ENCODE results near the gene TPTE2. TPM values are rescaled to one million over a fixed set of nuclear protein-coding genes. Genes with fewer than 3 reads are reported as not detected.
A peak's percentile ranks its signal among the peaks of the same experiment; 100 is the strongest.

TPTE2 gene
- polyA plus RNA-seq, 1 donor (not counting 4 experiments of a cell fraction or from before 2014, with no cell fraction given): not detected

DNA sequence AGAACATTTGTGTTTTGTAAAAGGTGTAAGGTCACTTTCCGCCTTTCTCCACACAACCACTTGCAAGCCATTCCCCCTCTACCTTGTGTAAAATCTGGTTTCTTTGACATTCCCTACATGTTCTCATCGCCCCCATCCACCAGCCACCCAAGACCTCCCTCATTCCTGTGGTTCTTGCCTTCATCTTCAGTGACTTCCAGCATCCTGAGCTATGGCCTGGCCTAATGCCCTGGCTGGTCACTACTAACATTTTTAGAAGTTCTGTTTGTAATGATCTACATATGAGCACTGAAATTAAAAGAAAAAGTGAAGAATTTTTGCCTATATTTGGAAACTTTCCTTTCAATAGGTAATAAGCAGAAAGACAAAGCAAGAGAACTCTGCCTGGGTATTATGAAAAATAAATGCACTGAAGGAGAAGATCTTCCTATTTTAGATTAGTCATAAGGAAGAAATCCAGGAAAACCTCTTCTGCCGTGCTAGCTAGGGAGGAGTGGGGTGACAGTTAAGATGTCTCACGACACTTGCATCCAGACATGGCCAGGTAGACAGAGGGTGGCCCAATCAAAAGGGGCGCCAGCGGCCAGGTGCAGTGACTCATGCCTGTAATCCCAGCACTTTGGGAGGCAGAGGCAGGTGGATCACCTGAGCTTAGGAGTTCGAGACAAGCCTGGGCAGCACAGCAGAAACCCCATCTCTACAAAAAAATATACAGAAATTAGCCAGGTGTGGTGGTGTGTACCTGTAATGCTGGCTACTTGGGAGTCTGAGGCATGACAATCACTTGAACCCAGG, 44.0 kb upstream of the TPTE2 start:
- Histone ChIP-seq H3K4me3 (ENCODE audit: control insufficient read depth in 2 of 3, extremely low read depth in 1 of 3, insufficient read depth in 2 of 3, low read depth in 1 of 3, low read length in 3 of 3) (no peak overlapping the region), H3K4me1 (ENCODE audit: control insufficient read depth, extremely low read depth, insufficient read depth, low read length) (peaks cover 18% of the 10 kb centered on the region), H3K79me2 (ENCODE audit: control insufficient read depth, insufficient read depth, low read length) (peaks cover 57% of the 10 kb centered on the region), H3K9me1 (ENCODE audit: control insufficient read depth, extremely low read depth, insufficient read depth, low read length) (no peaks in the 10 kb centered on the region), H3K36me3 (ENCODE audit: control insufficient read depth in 2 of 2, extremely low read depth in 1 of 2, insufficient read depth in 2 of 2, low read length in 2 of 2) (peaks cover 0 to 5% of the 10 kb centered on the region in 2 experiments), H3K9ac (ENCODE audit: control insufficient read depth, extremely low read depth, insufficient read depth, low read length) (peak overlapping the region; percentile 42), H2AFZ (ENCODE audit: control insufficient read depth, low read length) (no peak overlapping the region), H3K9me3 (ENCODE audit: control insufficient read depth, low read depth, low read length) (no peaks in the 10 kb centered on the region), H3K27ac (ENCODE audit: control insufficient read depth, insufficient read depth, low read length) (peak overlapping the region; percentile 84), H3K4me2 (ENCODE audit: control insufficient read depth, extremely low read depth, insufficient read depth, low read depth, low read length) (peak overlapping the region; percentile 49), H3K27me3 (ENCODE audit: control insufficient read depth, extremely low read depth, insufficient read depth, low read length) (no peaks in the 10 kb centered on the region), H4K20me1 (ENCODE audit: control insufficient read depth, extremely low read depth, insufficient read depth, low read length) (no peaks in the 10 kb centered on the region)
- FAIRE-seq (peak; percentile 9), DNase-seq (ENCODE audit: low read depth, low spot score) (peak; percentile 78)
- no peak for TF ChIP-seq EZH2 (IDR thresholded peaks at IDR 0.05; ENCODE audit: low read length)
- TF ChIP-seq, protein P1, sequence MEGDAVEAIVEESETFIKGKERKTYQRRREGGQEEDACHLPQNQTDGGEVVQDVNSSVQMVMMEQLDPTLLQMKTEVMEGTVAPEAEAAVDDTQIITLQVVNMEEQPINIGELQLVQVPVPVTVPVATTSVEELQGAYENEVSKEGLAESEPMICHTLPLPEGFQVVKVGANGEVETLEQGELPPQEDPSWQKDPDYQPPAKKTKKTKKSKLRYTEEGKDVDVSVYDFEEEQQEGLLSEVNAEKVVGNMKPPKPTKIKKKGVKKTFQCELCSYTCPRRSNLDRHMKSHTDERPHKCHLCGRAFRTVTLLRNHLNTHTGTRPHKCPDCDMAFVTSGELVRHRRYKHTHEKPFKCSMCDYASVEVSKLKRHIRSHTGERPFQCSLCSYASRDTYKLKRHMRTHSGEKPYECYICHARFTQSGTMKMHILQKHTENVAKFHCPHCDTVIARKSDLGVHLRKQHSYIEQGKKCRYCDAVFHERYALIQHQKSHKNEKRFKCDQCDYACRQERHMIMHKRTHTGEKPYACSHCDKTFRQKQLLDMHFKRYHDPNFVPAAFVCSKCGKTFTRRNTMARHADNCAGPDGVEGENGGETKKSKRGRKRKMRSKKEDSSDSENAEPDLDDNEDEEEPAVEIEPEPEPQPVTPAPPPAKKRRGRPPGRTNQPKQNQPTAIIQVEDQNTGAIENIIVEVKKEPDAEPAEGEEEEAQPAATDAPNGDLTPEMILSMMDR (optimal IDR thresholded peaks at IDR 0.05 in 1 of 3, IDR thresholded peaks at IDR 0.05 in 1 of 3, conservative IDR thresholded peaks at IDR 0.05 in 1 of 3; ENCODE audit: extremely low read depth in 1 of 3, insufficient read depth in 2 of 3, low read length in 3 of 3): no peak
- dilution Hi-C loops (cut with MboI; ENCODE audit: extremely low pct_ligation_motif_present, low sequenced_read_pairs): no loop called here

DNA sequence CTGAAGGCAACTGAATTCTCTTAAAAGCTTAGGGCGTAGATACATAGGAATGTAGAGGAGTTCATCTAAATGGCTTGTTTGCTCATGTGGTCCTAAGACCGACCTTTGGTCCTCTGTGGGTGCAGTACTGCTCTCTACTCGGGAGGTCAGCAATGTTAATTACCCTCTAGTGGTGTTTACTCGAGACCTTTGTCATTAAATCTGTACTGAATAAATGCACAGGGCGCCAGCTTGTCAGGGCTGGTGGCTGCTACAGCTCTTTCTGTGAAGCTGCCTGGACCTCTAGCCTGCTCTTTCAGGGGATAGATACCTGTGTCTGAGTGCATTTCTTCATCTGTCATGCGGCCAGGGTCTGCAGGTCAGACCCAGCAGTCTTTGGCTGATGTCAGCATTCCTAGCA, 43.0 kb upstream of the TPTE2 start:
- H3K9me3 ChIP-seq (ENCODE audit: control insufficient read depth, low read depth, low read length): no peaks in the 10 kb centered on the region
- no peak overlapping the region for H3K9ac ChIP-seq (ENCODE audit: control insufficient read depth, extremely low read depth, insufficient read depth, low read length)
- H3K27ac ChIP-seq (ENCODE audit: control insufficient read depth, insufficient read depth, low read length): no peak overlapping the region
- no peaks in the 10 kb centered on the region for H3K9me1 ChIP-seq (ENCODE audit: control insufficient read depth, extremely low read depth, insufficient read depth, low read length)
- no peak for TF ChIP-seq EZH2 (IDR thresholded peaks at IDR 0.05; ENCODE audit: low read length)
- TF ChIP-seq, protein P1 (optimal IDR thresholded peaks at IDR 0.05 in 1 of 3, IDR thresholded peaks at IDR 0.05 in 1 of 3, conservative IDR thresholded peaks at IDR 0.05 in 1 of 3; ENCODE audit: extremely low read depth in 1 of 3, insufficient read depth in 2 of 3, low read length in 3 of 3): no peak
- no peaks in the 10 kb centered on the region for H4K20me1 ChIP-seq (ENCODE audit: control insufficient read depth, extremely low read depth, insufficient read depth, low read length)
- dilution Hi-C loops (cut with MboI; ENCODE audit: extremely low pct_ligation_motif_present, low sequenced_read_pairs): no loop called here
- FAIRE-seq (no peak), DNase-seq (ENCODE audit: low read depth, low spot score) (no peak)
- H3K79me2 ChIP-seq (ENCODE audit: control insufficient read depth, insufficient read depth, low read length): peaks cover 48% of the 10 kb centered on the region
- H3K36me3 ChIP-seq (ENCODE audit: control insufficient read depth in 2 of 2, extremely low read depth in 1 of 2, insufficient read depth in 2 of 2, low read length in 2 of 2): peaks cover 0 to 5% of the 10 kb centered on the region in 2 experiments
- H3K27me3 ChIP-seq (ENCODE audit: control insufficient read depth, extremely low read depth, insufficient read depth, low read length): no peaks in the 10 kb centered on the region
- no peak overlapping the region for H3K4me3 ChIP-seq (ENCODE audit: control insufficient read depth in 2 of 3, extremely low read depth in 1 of 3, insufficient read depth in 2 of 3, low read depth in 1 of 3, low read length in 3 of 3)
- H2AFZ ChIP-seq (ENCODE audit: control insufficient read depth, low read length): no peak overlapping the region
- peaks cover 18% of the 10 kb centered on the region for H3K4me1 ChIP-seq (ENCODE audit: control insufficient read depth, extremely low read depth, insufficient read depth, low read length)
- no peak overlapping the region for H3K4me2 ChIP-seq (ENCODE audit: control insufficient read depth, extremely low read depth, insufficient read depth, low read depth, low read length)

All from keratinocyte (primary cell).